Measurements from ENCODE around the gene DYRK4. TPM values are rescaled to one million over a fixed set of nuclear protein-coding genes. Genes with fewer than 3 reads are reported as not detected.

DYRK4 gene
- total RNA-seq, 2 donors from 2014 or later = 10.9 to 16.6 TPM

DNA sequence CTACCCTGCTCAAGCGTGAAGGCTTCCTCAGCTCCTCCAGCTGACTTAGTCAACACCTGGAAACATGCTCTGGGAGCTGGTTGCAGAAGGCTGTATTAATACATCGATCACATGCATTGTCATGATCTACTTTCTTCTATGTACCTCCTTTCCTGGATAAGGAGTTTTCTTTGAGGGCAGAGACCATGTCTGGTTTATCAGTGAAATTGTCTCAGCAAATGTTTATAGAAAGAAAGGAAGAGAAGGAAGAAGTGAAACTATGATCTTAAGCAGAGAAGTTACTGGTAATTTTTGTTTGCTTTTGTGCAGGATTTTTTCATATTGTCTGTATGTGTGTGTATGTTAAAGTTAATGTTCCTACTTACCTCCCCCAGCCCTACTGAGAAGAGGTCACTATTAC lies 4.5 kb downstream of the DYRK4 start:
- Histone ChIP-seq H3K36me3 (ENCODE audit: control insufficient read depth, insufficient read depth, low read length) (no peaks in the 10 kb centered on the region), H3K4me1 (ENCODE audit: control insufficient read depth, insufficient read depth, low read length) (no peaks in the 10 kb centered on the region), H3K9ac (ENCODE audit: extremely low read depth, low read length, poor library complexity, severe bottlenecking) (no peak overlapping the region), H3K4me3 (ENCODE audit: low read length) (no peak overlapping the region), H3K9me3 (ENCODE audit: control insufficient read depth, low read length) (no peaks in the 10 kb centered on the region), H3K27ac (ENCODE audit: low read depth, low read length) (no peak overlapping the region), H3K27me3 (ENCODE audit: control insufficient read depth, insufficient read depth, low read length, poor library complexity, severe bottlenecking) (peaks cover 19% of the 10 kb centered on the region)
- Mint-ChIP-seq H3K4me1 (peaks cover 8% of the 10 kb centered on the region), H3K4me3 (no peak overlapping the region), H3K27ac (no peak overlapping the region), H3K27me3 (ENCODE audit: insufficient read depth) (peaks cover 42% of the 10 kb centered on the region), H3K36me3 (ENCODE audit: low read depth) (no peaks in the 10 kb centered on the region), H3K9me3 (no peaks in the 10 kb centered on the region)
- 57 to 92% methylated on average over 1 to 2 of the region's 2 CpGs for WGBS, 2 experiments (ENCODE audit: insufficient coverage in 1 of 2, insufficient read length in 1 of 2)
- TF ChIP-seq, protein P1, sequence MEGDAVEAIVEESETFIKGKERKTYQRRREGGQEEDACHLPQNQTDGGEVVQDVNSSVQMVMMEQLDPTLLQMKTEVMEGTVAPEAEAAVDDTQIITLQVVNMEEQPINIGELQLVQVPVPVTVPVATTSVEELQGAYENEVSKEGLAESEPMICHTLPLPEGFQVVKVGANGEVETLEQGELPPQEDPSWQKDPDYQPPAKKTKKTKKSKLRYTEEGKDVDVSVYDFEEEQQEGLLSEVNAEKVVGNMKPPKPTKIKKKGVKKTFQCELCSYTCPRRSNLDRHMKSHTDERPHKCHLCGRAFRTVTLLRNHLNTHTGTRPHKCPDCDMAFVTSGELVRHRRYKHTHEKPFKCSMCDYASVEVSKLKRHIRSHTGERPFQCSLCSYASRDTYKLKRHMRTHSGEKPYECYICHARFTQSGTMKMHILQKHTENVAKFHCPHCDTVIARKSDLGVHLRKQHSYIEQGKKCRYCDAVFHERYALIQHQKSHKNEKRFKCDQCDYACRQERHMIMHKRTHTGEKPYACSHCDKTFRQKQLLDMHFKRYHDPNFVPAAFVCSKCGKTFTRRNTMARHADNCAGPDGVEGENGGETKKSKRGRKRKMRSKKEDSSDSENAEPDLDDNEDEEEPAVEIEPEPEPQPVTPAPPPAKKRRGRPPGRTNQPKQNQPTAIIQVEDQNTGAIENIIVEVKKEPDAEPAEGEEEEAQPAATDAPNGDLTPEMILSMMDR (conservative IDR thresholded peaks at IDR 0.05) = no peak
- no peak for DNase-seq

DNA sequence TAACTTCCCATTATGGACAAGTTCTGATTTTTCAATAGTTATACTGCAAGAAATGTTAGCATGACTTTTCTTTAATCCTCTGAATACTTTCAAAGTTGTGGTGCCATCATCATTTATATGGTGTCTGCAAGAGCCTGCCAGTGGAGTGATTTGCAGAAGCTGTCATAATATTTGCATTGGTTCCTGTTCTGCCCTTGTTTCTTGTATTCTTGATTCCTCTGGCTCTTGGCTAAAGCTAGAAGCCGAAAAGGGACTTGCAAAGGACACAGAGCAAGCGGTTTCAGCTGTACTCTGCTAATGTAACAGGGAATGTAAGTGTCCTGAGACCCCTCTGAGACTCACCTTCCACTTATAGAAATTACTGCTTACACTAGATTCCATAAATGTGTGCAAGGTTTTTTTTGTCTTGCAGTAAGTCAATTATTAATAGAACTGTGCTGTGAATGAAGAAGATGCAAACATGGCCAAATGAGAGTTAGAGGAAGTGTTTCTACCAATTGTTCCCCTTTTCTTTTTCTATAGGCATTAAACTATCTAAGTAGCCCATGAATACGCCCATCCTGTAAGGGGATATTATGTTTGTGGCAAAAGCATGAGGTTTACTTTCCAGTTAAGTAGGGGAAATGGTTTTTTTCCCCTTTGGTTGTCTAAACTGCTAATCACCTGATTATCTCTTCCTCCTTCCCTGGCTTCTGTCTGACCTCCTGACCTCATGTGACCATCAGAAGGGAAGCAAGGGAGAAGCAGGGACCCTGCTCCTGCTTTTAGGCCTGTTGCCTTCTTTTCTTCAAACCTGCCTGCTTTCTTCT lies 5.3 kb downstream of the DYRK4 start:
- Histone ChIP-seq H3K27ac (ENCODE audit: low read depth, low read length) (no peak overlapping the region), H3K4me1 (ENCODE audit: control insufficient read depth, insufficient read depth, low read length) (no peaks in the 10 kb centered on the region), H3K36me3 (ENCODE audit: control insufficient read depth, insufficient read depth, low read length) (no peaks in the 10 kb centered on the region), H3K9me3 (ENCODE audit: control insufficient read depth, low read length) (no peaks in the 10 kb centered on the region), H3K27me3 (ENCODE audit: control insufficient read depth, insufficient read depth, low read length, poor library complexity, severe bottlenecking) (peaks cover 16% of the 10 kb centered on the region), H3K4me3 (ENCODE audit: low read length) (no peak overlapping the region), H3K9ac (ENCODE audit: extremely low read depth, low read length, poor library complexity, severe bottlenecking) (no peak overlapping the region)
- H3K9me3 Mint-ChIP-seq = no peaks in the 10 kb centered on the region
- 90 to 100% methylated on average over 1 to 2 of the region's 3 CpGs for WGBS, 2 experiments (ENCODE audit: insufficient coverage in 1 of 2, insufficient read length in 1 of 2)
- no peak overlapping the region for H3K27ac Mint-ChIP-seq
- H3K27me3 Mint-ChIP-seq (ENCODE audit: insufficient read depth) = peaks cover 36% of the 10 kb centered on the region
- no peak overlapping the region for H3K4me3 Mint-ChIP-seq
- H3K4me1 Mint-ChIP-seq = peaks cover 3% of the 10 kb centered on the region
- TF ChIP-seq, protein P1 (conservative IDR thresholded peaks at IDR 0.05) = no peak
- no peak for DNase-seq
- H3K36me3 Mint-ChIP-seq (ENCODE audit: low read depth) = no peaks in the 10 kb centered on the region

DNA sequence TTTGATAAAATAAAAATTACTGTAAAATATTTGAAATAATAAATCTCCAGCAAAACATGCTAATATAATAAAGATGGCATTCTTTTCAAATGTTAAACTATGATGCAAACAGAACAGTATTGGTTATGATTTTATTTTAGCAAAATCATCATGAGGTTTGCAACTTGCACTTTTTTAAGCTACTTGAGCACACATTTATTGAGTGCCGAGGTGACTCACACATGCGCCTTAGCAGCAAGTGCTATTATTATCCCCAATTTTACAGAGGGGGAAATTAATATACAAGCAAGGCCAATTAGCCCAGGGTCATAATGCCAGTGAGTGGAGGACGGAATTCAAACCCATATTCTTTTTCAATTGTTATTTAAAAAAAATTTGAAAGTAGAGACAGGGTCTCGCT lies 7.3 kb downstream of the DYRK4 start:
- no peaks in the 10 kb centered on the region for H3K36me3 Mint-ChIP-seq (ENCODE audit: low read depth)
- H3K9me3 ChIP-seq (ENCODE audit: control insufficient read depth, low read length) = no peaks in the 10 kb centered on the region
- no peaks in the 10 kb centered on the region for H3K27me3 ChIP-seq (ENCODE audit: control insufficient read depth, insufficient read depth, low read length, poor library complexity, severe bottlenecking)
- TF ChIP-seq, protein P1 (conservative IDR thresholded peaks at IDR 0.05) = no peak
- no peak overlapping the region for H3K4me3 Mint-ChIP-seq
- no peaks in the 10 kb centered on the region for H3K36me3 ChIP-seq (ENCODE audit: control insufficient read depth, insufficient read depth, low read length)
- no peak overlapping the region for H3K4me3 ChIP-seq (ENCODE audit: low read length)
- no peaks in the 10 kb centered on the region for H3K4me1 ChIP-seq (ENCODE audit: control insufficient read depth, insufficient read depth, low read length)
- peaks cover 19% of the 10 kb centered on the region for H3K27me3 Mint-ChIP-seq (ENCODE audit: insufficient read depth)
- WGBS, 2 experiments (ENCODE audit: insufficient coverage in 1 of 2, insufficient read length in 1 of 2) = 97 to 100% methylated on average over 3 of the region's 4 CpGs
- no peaks in the 10 kb centered on the region for H3K9me3 Mint-ChIP-seq
- peaks cover 3% of the 10 kb centered on the region for H3K4me1 Mint-ChIP-seq
- H3K27ac ChIP-seq (ENCODE audit: low read depth, low read length) = no peak overlapping the region
- no peak overlapping the region for H3K9ac ChIP-seq (ENCODE audit: extremely low read depth, low read length, poor library complexity, severe bottlenecking)
- no peak overlapping the region for H3K27ac Mint-ChIP-seq
- no peak for DNase-seq

All from endodermal cell (in vitro differentiated cells).